ENCODE data around the gene F2.

GRCh38 chr11:46745328-46745727 is 26.3 kb downstream of the F2 start:
- TF ChIP-seq CTCF (IDR thresholded peaks at IDR 0.05) (no peak), POLR2A (IDR thresholded peaks at IDR 0.05) (no peak)

Measured in prostate gland (tissue), 2 donors.